ENCODE measurements around the gene ZNF711. TPM values are rescaled to one million over a fixed set of nuclear protein-coding genes. Genes with fewer than 3 reads are reported as not detected.
"Not testable (repeated sequence)": the region's sequence is repeated elsewhere in the genome, so short reads cannot be mapped to it uniquely, and the experiment has no call there.

ZNF711 gene
- total RNA-seq, 2 experiments from 2014 or later = 0.30 to 0.34 TPM

DNA sequence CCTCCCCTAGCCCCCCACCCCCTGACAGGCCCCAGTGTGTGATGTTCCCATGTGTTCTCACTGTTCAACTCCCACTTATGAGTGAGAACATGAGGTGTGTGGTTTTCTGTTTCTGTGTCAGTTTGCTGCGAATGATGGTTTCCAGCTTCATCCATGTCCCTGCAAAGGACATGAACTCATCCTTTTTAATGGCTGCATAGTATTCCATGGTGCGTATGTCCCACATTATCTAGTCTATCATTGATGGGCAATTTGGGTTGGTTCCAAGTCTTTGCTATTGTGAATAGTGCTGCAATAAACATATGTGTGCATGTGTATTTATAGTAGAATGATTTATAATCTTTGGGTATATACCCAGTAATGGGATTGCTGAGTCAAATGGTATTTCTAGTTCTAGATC is 67.6 kb downstream of the ZNF711 start:
- ATAC-seq (ENCODE audit: low read depth) = not testable (repeated sequence)

More for the DNA sequence above, 67.6 kb downstream of the ZNF711 start:
- DNase-seq, H3K4me1 Mint-ChIP-seq, POLR2A ChIA-PET, H3K27ac Mint-ChIP-seq, H3K27me3 Mint-ChIP-seq, H3K36me3 Mint-ChIP-seq, H3K9me3 Mint-ChIP-seq, H3K4me3 Mint-ChIP-seq: not testable (repeated sequence)

Other genes starting within 250 kb of the ZNF711 start
- 10 to 100 TPM; 12.4 TPM for gene APOOL, start 240.1 kb upstream of the ZNF711 start, total RNA-seq
- gene SATL1, start 212 bp upstream of the ZNF711 start, total RNA-seq = not detected
- gene POF1B, start 135.7 kb downstream of the ZNF711 start, total RNA-seq = under 1 TPM in 1 of 2 experiments, not detected in 1; 0.11 TPM

Data from activated naive CD8-positive, alpha-beta T cell treated with anti-CD3 and anti-CD28 coated beads, Interleukin-2, amount 10 ng/mL, durations not matched to agents 7 days and 5 days (primary cell).